ENCODE data around the gene TRAIP.

The TRAIP gene

DNA sequence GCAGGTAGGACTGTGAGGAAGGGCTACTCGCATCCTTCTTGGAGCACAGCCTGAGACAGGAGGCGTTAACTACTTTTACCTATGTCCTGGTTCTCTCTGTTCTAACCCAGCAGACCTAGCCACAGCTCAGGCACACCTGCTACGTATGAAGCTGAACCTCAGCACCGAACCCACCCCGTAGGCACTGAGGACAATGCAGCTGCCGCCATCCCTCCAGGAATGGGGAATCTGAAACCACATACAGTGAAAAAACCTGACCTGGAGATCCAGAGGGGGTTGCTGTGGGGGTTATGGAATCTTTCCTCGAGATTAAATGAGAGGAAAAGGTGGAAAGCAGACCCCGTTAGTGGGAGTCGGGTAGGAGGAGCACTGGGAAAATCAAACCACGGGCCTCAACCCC lies 32.9 kb upstream of the TRAIP start:
- POLR2A ChIA-PET: no interaction called here
- DNase-seq (ENCODE audit: extremely low spot score): no peak
- TF ChIP-seq LEF1 (IDR thresholded peaks at IDR 0.05; ENCODE audit: borderline replicate concordance): no peak
- TF ChIP-seq BHLHE40 (IDR thresholded peaks at IDR 0.05; ENCODE audit: borderline replicate concordance): no peak
- TF ChIP-seq NFRKB (IDR thresholded peaks at IDR 0.05): no peak
- CTCF ChIA-PET: no interaction called here

DNA sequence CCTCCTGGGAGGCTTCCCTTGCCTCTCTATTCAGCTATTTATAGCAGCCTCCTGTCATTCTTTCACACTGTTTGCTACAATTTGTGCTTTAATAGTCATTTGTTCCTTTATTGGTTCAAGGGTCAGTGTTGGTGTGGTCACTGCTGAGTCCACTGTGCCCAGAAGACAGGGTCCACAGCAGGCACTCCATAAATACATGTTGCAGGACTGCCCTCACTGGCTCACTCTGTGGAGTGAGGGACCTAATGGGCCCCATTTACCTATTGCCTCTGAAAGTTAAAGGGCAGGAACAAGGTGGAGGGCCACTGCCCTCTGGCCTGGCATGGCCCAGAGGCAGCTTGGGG lies 30.5 kb upstream of the TRAIP start:
- CTCF ChIA-PET: no interaction called here

DNA sequence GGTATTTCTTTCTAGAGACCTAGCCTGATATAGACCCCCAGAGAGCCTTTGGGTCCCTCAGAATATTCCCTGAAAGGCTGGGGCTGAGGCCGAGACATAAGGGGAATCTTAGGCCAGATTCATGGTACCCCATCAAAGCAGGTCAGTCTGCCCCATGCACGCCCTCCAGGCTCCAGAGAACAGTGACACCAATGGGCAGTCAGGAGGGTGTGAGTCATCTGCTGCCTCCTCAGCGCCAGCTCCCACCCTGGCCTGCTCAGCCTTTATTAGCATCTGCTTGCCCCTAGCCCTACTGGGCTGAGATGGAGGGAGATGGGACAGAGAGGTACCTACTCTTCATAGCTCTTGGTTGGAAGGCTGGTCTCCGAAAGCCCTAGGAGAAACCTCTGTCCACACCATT lies 27.6 kb upstream of the TRAIP start:
- POLR2A ChIA-PET: no interaction called here
- CTCF ChIA-PET: no interaction called here
- TF ChIP-seq CTBP1 (IDR thresholded peaks at IDR 0.05; ENCODE audit: borderline replicate concordance) (no peak), L3MBTL2 (conservative IDR thresholded peaks at IDR 0.05) (no peak), BHLHE40 (IDR thresholded peaks at IDR 0.05; ENCODE audit: borderline replicate concordance) (no peak)
- DNase-seq (ENCODE audit: extremely low spot score): no peak

More for the DNA sequence above, 30.5 kb upstream of the TRAIP start:
- POLR2A ChIA-PET: no interaction called here
- no peak for DNase-seq (ENCODE audit: extremely low spot score)
- TF ChIP-seq SP1 (IDR thresholded peaks at IDR 0.05): no peak
- TF ChIP-seq TARDBP (IDR thresholded peaks at IDR 0.05): no peak
- no peak for TF ChIP-seq L3MBTL2 (conservative IDR thresholded peaks at IDR 0.05)
- no peak for TF ChIP-seq HDGF (IDR thresholded peaks at IDR 0.05; ENCODE audit: borderline replicate concordance)

DNA sequence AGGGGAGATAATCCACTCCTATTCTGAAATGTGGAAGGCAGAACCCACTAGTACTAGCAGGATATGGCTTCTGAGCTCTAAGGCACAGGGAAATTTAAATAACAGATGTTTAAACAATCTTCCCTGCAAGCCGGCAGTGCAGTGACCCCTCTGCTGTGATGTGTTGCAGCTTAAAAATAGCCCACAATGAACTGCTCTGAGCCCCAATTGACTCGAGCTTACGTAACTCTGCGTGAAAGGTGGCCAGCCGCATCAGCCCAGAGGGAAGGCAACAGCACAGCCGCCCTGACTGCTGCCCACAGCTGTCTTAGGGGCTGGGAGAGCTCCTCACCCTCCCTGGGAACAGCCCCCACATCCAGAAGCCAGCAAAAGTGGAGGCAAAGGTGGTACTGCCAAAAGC lies 25.8 kb upstream of the TRAIP start:
- POLR2A ChIA-PET: interaction anchor here (1.0 to 1.2 kb wide), 2 partner anchors 10 to 12 kb away, joined by 3 to 4 read pairs; partner anchors contain the start of gene CAMKV
- DNase-seq (ENCODE audit: extremely low spot score): no peak
- CTCF ChIA-PET: interaction anchor here (1.0 kb wide), 1 partner anchor 43 kb away, joined by 3 read pairs; no protein-coding TSS in a partner anchor
- TF ChIP-seq LEF1 (IDR thresholded peaks at IDR 0.05; ENCODE audit: borderline replicate concordance) (no peak), ARNT (IDR thresholded peaks at IDR 0.05) (no peak), HDGF (IDR thresholded peaks at IDR 0.05; ENCODE audit: borderline replicate concordance) (no peak), TARDBP (IDR thresholded peaks at IDR 0.05) (no peak), NFRKB (IDR thresholded peaks at IDR 0.05) (no peak), BHLHE40 (IDR thresholded peaks at IDR 0.05; ENCODE audit: borderline replicate concordance) (no peak), ELF4 (IDR thresholded peaks at IDR 0.05) (no peak), SUZ12 (IDR thresholded peaks at IDR 0.05) (no peak), CTBP1 (IDR thresholded peaks at IDR 0.05; ENCODE audit: borderline replicate concordance) (no peak), L3MBTL2 (conservative IDR thresholded peaks at IDR 0.05) (no peak), ZNF384 (IDR thresholded peaks at IDR 0.05) (no peak), FOXA1 (IDR thresholded peaks at IDR 0.05) (no peak), FOXM1 (IDR thresholded peaks at IDR 0.05; ENCODE audit: borderline replicate concordance) (no peak)
- TF ChIP-seq, protein P1, sequence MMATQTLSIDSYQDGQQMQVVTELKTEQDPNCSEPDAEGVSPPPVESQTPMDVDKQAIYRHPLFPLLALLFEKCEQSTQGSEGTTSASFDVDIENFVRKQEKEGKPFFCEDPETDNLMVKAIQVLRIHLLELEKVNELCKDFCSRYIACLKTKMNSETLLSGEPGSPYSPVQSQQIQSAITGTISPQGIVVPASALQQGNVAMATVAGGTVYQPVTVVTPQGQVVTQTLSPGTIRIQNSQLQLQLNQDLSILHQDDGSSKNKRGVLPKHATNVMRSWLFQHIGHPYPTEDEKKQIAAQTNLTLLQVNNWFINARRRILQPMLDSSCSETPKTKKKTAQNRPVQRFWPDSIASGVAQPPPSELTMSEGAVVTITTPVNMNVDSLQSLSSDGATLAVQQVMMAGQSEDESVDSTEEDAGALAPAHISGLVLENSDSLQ (IDR thresholded peaks at IDR 0.05): no peak

DNA sequence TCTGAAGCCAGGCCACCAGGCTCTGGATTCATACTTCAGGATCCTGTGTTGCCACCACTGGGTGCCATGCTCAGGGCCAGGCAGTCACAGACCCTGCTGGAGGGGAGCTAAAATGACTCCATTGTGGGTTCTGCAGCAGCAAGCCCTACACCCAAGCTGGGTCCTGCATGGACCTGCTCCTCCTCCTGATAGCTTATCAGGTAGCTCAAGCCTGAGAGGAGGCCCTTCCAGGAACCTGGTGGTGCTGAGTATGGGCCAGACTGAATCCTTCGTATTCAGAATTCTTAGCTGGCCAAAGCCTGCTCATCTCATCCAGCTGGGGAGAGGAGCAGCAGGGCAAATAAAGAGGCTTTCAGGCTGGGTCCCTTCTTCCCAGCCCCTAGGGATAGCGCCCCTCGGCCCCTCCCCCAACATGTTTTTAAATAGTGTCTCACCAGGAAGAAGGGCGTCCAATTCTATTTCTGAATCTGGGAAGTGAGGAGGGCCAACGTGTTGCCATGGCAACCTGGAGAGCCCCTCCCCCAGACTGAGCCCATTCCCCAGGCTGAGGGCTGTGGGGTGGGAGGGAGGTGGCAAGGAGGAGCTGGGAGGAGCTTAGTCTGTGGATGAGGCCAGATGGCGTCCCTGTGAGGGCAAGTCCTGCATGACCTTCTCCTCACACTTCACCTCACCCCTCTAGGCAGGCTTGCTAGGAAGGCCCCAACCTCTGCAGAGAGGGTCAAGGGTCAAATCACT lies 24.4 kb upstream of the TRAIP start:
- POLR2A ChIA-PET: interaction anchor here (0.6 to 1.0 kb wide), 2 partner anchors 11 to 269 kb away, joined by 3 to 4 read pairs; partner anchors contain the start of gene CAMKV
- TF ChIP-seq ELF4 (IDR thresholded peaks at IDR 0.05): no peak
- CTCF ChIA-PET: no interaction called here
- no peak for DNase-seq (ENCODE audit: extremely low spot score)

DNA sequence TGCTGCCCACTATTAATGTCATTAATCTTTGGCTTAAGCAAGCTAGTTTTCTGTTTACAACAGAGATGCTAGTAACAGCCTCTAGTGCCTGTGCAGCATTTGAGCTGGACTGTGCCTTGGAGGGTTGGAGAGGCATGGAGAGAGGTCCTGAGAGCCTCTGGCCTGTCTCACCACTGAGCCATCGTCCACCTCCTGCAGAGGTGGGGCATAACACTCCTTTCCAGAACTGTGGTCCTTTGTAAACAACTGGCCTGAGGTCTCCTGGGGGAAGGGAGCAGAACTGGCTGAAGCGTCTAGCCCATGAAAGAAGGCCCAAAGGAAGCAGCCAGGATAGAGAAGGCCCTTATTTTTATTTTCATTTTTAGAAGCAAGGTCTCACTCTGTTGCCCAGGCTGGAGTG lies 23.4 kb upstream of the TRAIP start:
- POLR2A ChIA-PET: interaction anchor here (1.1 kb wide), 1 partner anchor 50 kb away, joined by 4 read pairs; the partner anchor contains the start of gene MON1A
- CTCF ChIA-PET: no interaction called here
- no peak for TF ChIP-seq ARNT (IDR thresholded peaks at IDR 0.05)
- no peak for TF ChIP-seq HDGF (IDR thresholded peaks at IDR 0.05; ENCODE audit: borderline replicate concordance)
- TF ChIP-seq ZNF384 (IDR thresholded peaks at IDR 0.05): no peak
- no peak for TF ChIP-seq SUZ12 (IDR thresholded peaks at IDR 0.05)
- TF ChIP-seq BHLHE40 (IDR thresholded peaks at IDR 0.05; ENCODE audit: borderline replicate concordance): no peak
- no peak for TF ChIP-seq SP1 (IDR thresholded peaks at IDR 0.05)
- no peak for TF ChIP-seq TARDBP (IDR thresholded peaks at IDR 0.05)
- no peak for TF ChIP-seq FOXA1 (IDR thresholded peaks at IDR 0.05)
- no peak for DNase-seq (ENCODE audit: extremely low spot score)

DNA sequence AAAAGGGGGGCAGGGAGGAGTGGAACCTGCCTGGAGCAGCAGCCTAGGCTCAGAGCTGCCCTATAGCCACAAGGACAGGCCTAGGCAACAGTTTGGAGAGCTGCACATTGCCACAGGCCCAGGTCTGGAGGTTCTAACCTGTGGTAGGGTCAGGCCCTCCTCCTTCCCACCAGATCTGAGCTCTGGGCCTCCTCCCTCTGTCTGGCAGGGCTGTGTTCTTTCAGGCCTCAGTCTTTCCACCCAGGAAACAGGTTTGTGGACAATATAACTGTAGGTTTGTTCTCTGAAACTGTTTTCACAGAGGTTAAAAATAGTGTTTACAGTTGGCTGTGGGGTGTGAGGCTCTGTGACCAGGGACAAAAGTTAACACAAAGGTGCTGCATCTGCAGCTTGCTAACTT lies 22.3 kb upstream of the TRAIP start:
- ChIA-PET POLR2A (no interaction called here), CTCF (interaction anchor here (0.6 kb wide), 1 partner anchor 39 kb away, joined by 3 read pairs; no protein-coding TSS in a partner anchor)
- no peak for DNase-seq (ENCODE audit: extremely low spot score)
- no peak for TF ChIP-seq SP1 (IDR thresholded peaks at IDR 0.05)
- TF ChIP-seq FOXA1 (IDR thresholded peaks at IDR 0.05): no peak
- no peak for TF ChIP-seq L3MBTL2 (conservative IDR thresholded peaks at IDR 0.05)
- TF ChIP-seq ELF4 (IDR thresholded peaks at IDR 0.05): no peak
- TF ChIP-seq HDGF (IDR thresholded peaks at IDR 0.05; ENCODE audit: borderline replicate concordance): no peak
- TF ChIP-seq FOXK2 (IDR thresholded peaks at IDR 0.05): no peak
- TF ChIP-seq CTBP1 (IDR thresholded peaks at IDR 0.05; ENCODE audit: borderline replicate concordance): no peak
- TF ChIP-seq SUZ12 (IDR thresholded peaks at IDR 0.05): no peak
- TF ChIP-seq ARNT (IDR thresholded peaks at IDR 0.05): no peak
- TF ChIP-seq LEF1 (IDR thresholded peaks at IDR 0.05; ENCODE audit: borderline replicate concordance): no peak
- TF ChIP-seq TARDBP (IDR thresholded peaks at IDR 0.05): no peak
- TF ChIP-seq, protein P1 (IDR thresholded peaks at IDR 0.05): no peak
- no peak for TF ChIP-seq BHLHE40 (IDR thresholded peaks at IDR 0.05; ENCODE audit: borderline replicate concordance)
